ENCODE data around the gene TOR2A. TPM values are rescaled to one million over a fixed set of nuclear protein-coding genes. Genes with fewer than 3 reads are reported as not detected.
A peak's percentile ranks its signal among the peaks of the same experiment; 100 is the strongest.

Gene TOR2A
- total and polyA plus RNA-seq, 9 of the 15 experiments (the other 6 are each of a cell fraction or from before 2014, with no cell fraction given) = 0.80 to 25.9 (median 11.1) TPM

GRCh38 chr9:127692071-127692470, 43.0 kb downstream of the TOR2A start:
- H3K36me3 ChIP-seq (ENCODE audit: control insufficient read depth, insufficient read depth, low read length) = peaks cover 3% of the 10 kb centered on the region; the same call in 1 of the 3 replicates
- no peaks in the 10 kb centered on the region for H4K20me1 ChIP-seq (replicated peaks; ENCODE audit: control insufficient read depth, insufficient read depth, low read length)
- H3K9ac ChIP-seq (ENCODE audit: insufficient read depth in 1 of 2, low read depth in 2 of 2, low read length in 2 of 2) = peak overlapping the region in 1 of 2 experiments; percentile 50; a peak in 1 of 4 replicates
- no peak overlapping the region for H3K27ac ChIP-seq (ENCODE audit: extremely low read depth, low read depth, low read length)
- H3K9me3 ChIP-seq (replicated peaks; ENCODE audit: control insufficient read depth, insufficient read depth, low read depth, low read length) = no peaks in the 10 kb centered on the region
- no TSS peak for BruUV-seq (replicated peaks)
- CTCF ChIA-PET (ENCODE audit: low intra/inter-chr PET ratio) = no interaction called here
- H3K4me3 ChIP-seq = no peak overlapping the region
- in situ Hi-C loops (cut with MboI) = no loop called here
- POLR2A ChIA-PET = interaction anchor here (1.0 kb wide), 1 partner anchor 11 kb away, joined by 5 read pairs; no protein-coding TSS in a partner anchor
- FAIRE-seq (no peak), DNase-seq (ENCODE audit: extremely low read depth in 1 of 4, low spot score in 3 of 4) (no peak), ATAC-seq (no peak)
- no peaks in the 10 kb centered on the region for H3K9me1 ChIP-seq (ENCODE audit: control insufficient read depth, insufficient read depth, low read length)
- TF ChIP-seq ZNF143 (CRISPR knock-in tag; IDR thresholded peaks at IDR 0.05) (no peak), SLC30A9 (CRISPR knock-in tag; IDR thresholded peaks at IDR 0.05) (no peak), MCM2 (IDR thresholded peaks at IDR 0.05; ENCODE audit: low read depth) (no peak), PCBP2 (IDR thresholded peaks at IDR 0.05; ENCODE audit: low read depth, low read length, poor library complexity, severe bottlenecking) (no peak), RAD21 (CRISPR knock-in tag; conservative IDR thresholded peaks at IDR 0.05 in 1 of 2, IDR thresholded peaks at IDR 0.05 in 1 of 2) (no peak), BHLHE40 (IDR thresholded peaks at IDR 0.05; ENCODE audit: low read length) (no peak), TBL1XR1 (IDR thresholded peaks at IDR 0.05; ENCODE audit: low read length in 2 of 2) (no peak), RUNX1 (IDR thresholded peaks at IDR 0.05; ENCODE audit: low read depth) (no peak), PHB2 (IDR thresholded peaks at IDR 0.05; ENCODE audit: low read depth) (no peak), TAF9B (IDR thresholded peaks at IDR 0.05; ENCODE audit: partially characterized antibody) (no peak), NFYB (IDR thresholded peaks at IDR 0.05; ENCODE audit: extremely low read depth, insufficient read length) (no peak), NKRF (IDR thresholded peaks at IDR 0.05; ENCODE audit: borderline replicate concordance) (no peak), NBN (IDR thresholded peaks at IDR 0.05; ENCODE audit: low read depth) (no peak), HMG20B (CRISPR knock-in tag; IDR thresholded peaks at IDR 0.05) (no peak)
- TF ChIP-seq, protein P1, sequence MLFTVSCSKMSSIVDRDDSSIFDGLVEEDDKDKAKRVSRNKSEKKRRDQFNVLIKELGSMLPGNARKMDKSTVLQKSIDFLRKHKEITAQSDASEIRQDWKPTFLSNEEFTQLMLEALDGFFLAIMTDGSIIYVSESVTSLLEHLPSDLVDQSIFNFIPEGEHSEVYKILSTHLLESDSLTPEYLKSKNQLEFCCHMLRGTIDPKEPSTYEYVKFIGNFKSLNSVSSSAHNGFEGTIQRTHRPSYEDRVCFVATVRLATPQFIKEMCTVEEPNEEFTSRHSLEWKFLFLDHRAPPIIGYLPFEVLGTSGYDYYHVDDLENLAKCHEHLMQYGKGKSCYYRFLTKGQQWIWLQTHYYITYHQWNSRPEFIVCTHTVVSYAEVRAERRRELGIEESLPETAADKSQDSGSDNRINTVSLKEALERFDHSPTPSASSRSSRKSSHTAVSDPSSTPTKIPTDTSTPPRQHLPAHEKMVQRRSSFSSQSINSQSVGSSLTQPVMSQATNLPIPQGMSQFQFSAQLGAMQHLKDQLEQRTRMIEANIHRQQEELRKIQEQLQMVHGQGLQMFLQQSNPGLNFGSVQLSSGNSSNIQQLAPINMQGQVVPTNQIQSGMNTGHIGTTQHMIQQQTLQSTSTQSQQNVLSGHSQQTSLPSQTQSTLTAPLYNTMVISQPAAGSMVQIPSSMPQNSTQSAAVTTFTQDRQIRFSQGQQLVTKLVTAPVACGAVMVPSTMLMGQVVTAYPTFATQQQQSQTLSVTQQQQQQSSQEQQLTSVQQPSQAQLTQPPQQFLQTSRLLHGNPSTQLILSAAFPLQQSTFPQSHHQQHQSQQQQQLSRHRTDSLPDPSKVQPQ (CRISPR knock-in tag; IDR thresholded peaks at IDR 0.05; ENCODE audit: borderline replicate concordance) = no peak
- TF ChIP-seq, protein P2, sequence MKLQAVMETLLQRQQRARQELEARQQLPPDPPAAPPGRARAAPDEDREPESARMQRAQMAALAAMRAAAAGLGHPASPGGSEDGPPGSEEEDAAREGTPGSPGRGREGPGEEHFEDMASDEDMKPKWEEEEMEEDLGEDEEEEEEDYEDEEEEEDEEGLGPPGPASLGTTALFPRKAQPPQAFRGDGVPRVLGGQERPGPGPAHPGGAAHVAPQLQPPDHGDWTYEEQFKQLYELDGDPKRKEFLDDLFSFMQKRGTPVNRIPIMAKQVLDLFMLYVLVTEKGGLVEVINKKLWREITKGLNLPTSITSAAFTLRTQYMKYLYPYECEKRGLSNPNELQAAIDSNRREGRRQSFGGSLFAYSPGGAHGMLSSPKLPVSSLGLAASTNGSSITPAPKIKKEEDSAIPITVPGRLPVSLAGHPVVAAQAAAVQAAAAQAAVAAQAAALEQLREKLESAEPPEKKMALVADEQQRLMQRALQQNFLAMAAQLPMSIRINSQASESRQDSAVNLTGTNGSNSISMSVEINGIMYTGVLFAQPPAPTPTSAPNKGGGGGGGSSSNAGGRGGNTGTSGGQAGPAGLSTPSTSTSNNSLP (IDR thresholded peaks at IDR 0.05; ENCODE audit: borderline replicate concordance, low read depth, low read length) = no peak
- WGBS (ENCODE audit: insufficient coverage, low coverage, missing lambda C conversion rate) = 54% methylated on average over 11 of the region's 20 CpGs
- no peaks in the 10 kb centered on the region for H3K79me2 ChIP-seq (ENCODE audit: control insufficient read depth, insufficient read depth, low read length)
- no peak overlapping the region for H2AFZ ChIP-seq (ENCODE audit: low read depth, low read length)
- H3K4me2 ChIP-seq (ENCODE audit: insufficient read depth, low read length) = no peak overlapping the region
- intact Hi-C loops (cut with micrococcal nuclease) = no loop called here
- no peaks in the 10 kb centered on the region for H3K27me3 ChIP-seq (ENCODE audit: control insufficient read depth in 2 of 2, insufficient read depth in 2 of 2, low read length in 2 of 2)
- H3K4me1 ChIP-seq (replicated peaks in 1 of 2; ENCODE audit: control insufficient read depth in 2 of 2, insufficient read depth in 2 of 2, low read length in 2 of 2) = no peaks in the 10 kb centered on the region
